Neural cell (in vitro differentiated cells): ENCODE results near the gene NFIA. TPM values are rescaled to one million over a fixed set of nuclear protein-coding genes. Genes with fewer than 3 reads are reported as not detected.
A peak's percentile ranks its signal among the peaks of the same experiment; 100 is the strongest.

ENCODE experiments used
- H2AFZ ChIP-seq: fragments of 200-600, 300-800 bp; sonication (generic), shearing (Covaris generic); 2 replicates; pipeline ENCODE4 v1.6.0; 2014; ENCODE audit warnings: low read depth, mild to moderate bottlenecking, antibody characterized with exemption, low read length, moderate library complexity
- H3F3A ChIP-seq: fragments of 200-600 bp; shearing (Covaris generic); 2 replicates; pipeline ENCODE4 v1.6.1; 2016; ENCODE audit warnings: mild to moderate bottlenecking, moderate library complexity, mixed read lengths, antibody characterized with exemption, low read length; ENCODE audit not compliant: insufficient read depth, poor library complexity, severe bottlenecking
- H3K27ac ChIP-seq: fragments of 200-600, 300-800 bp; sonication (generic), shearing (Covaris generic); 2 replicates; pipeline ENCODE4 v1.5.1; 2014; ENCODE audit warnings: mild to moderate bottlenecking, low read length, moderate library complexity
- H3K27me3 ChIP-seq: fragments of 300-800, 200-600 bp; sonication (generic), shearing (Covaris generic); 2 replicates; pipeline ENCODE4 v1.6.0; 2014; ENCODE audit warnings: mild to moderate bottlenecking, low read depth, low read length, moderate library complexity; ENCODE audit not compliant: insufficient read depth
- H3K36me3 ChIP-seq: fragments of 300-800, 200-600 bp; sonication (generic), shearing (Covaris generic); 2 replicates; pipeline ENCODE4 v1.5.1; 2014; ENCODE audit warnings: mild to moderate bottlenecking, antibody characterized with exemption, low read length, moderate library complexity; ENCODE audit not compliant: insufficient read depth
- H3K4me2 ChIP-seq: fragments of 300-800, 200-600 bp; sonication (generic), shearing (Covaris generic); 2 replicates; pipeline ENCODE4 v1.6.0; 2014; ENCODE audit warnings: mild to moderate bottlenecking, low read length
- H3K4me3 ChIP-seq: fragments of 300-800, 200-600 bp; sonication (generic), shearing (Covaris generic); 2 replicates; pipeline ENCODE4 v1.5.1; 2014; ENCODE audit warnings: mild to moderate bottlenecking, low read length, moderate library complexity
- H3K79me2 ChIP-seq: fragments of 200-600 bp; shearing (Covaris generic); replicated peaks from 2 replicates; pipeline ENCODE4 v1.6.0; 2014; ENCODE audit warnings: mild to moderate bottlenecking, low read length, moderate library complexity; ENCODE audit not compliant: insufficient read depth
- H3K9ac ChIP-seq: fragments of 300-800, 200-600 bp; sonication (generic), shearing (Covaris generic); 2 replicates; pipeline ENCODE4 v1.6.1; 2016; ENCODE audit warnings: mild to moderate bottlenecking, low read length, mixed read lengths
- H3K9me2 ChIP-seq: fragments of 200-600 bp; shearing (Covaris generic); 2 replicates; pipeline ENCODE4 v1.6.1; 2016; ENCODE audit warnings: mild to moderate bottlenecking, low read length, mixed read lengths; ENCODE audit not compliant: insufficient read depth
- H3K9me3 ChIP-seq: fragments of 200-600, 300-800 bp; sonication (generic), shearing (Covaris generic); 2 replicates; pipeline ENCODE4 v1.6.1; 2016; ENCODE audit warnings: mild to moderate bottlenecking, mixed run types, low read length, moderate library complexity, mixed read lengths
- H4K20me1 ChIP-seq: fragments of 200-600 bp; shearing (Covaris generic); 2 replicates; pipeline ENCODE4 v1.6.1; 2016; ENCODE audit warnings: mild to moderate bottlenecking, mixed run types; ENCODE audit not compliant: insufficient read depth
- EP300 ChIP-seq: fragments of 450-650 bp; conservative IDR thresholded peaks from 2 replicates; pipeline ENCODE4 v1.6.1; 2014; ENCODE audit warnings: antibody characterized with exemption, mild to moderate bottlenecking, moderate library complexity; ENCODE audit not compliant: poor library complexity, severe bottlenecking
- EZH2 ChIP-seq: fragments of 200-600, 300-800 bp; shearing (Covaris generic), sonication (generic); IDR thresholded peaks from 2 replicates; pipeline ENCODE4 v1.6.1; 2014; ENCODE audit warnings: antibody characterized with exemption, low read length, borderline replicate concordance, mild to moderate bottlenecking; ENCODE audit not compliant: insufficient read depth, poor library complexity, severe bottlenecking
- POLR2AphosphoS5 ChIP-seq: IDR thresholded peaks from 2 replicates; pipeline ENCODE4 v1.6.1; 2012
- RAD21 ChIP-seq: fragments of 450-650 bp; conservative IDR thresholded peaks from 2 replicates; pipeline ENCODE4 v1.6.1; 2014; ENCODE audit warnings: antibody characterized with exemption, mild to moderate bottlenecking, moderate library complexity
- SMC3 ChIP-seq: fragments of 450-650 bp; conservative IDR thresholded peaks from 2 replicates; pipeline ENCODE4 v1.6.1; 2014; ENCODE audit warnings: antibody characterized with exemption, mild to moderate bottlenecking, moderate library complexity; ENCODE audit not compliant: poor library complexity
- TAF1 ChIP-seq: IDR thresholded peaks from 2 replicates; pipeline ENCODE4 v1.6.1; 2012; ENCODE audit warnings: low read depth
- polyA plus RNA-seq: library from polyadenylated mRNA; depleted of rRNA; stranded (reverse); fragments of >200 nt; gene quantifications from 2 replicates; pipeline ENCODE4 v1.2.3, GENCODE V29; 2014
- TF ChIP-seq, protein P1 (sequence below): IDR thresholded peaks from 2 replicates; pipeline ENCODE4 v1.6.1; 2012; ENCODE audit warnings: borderline replicate concordance

NFIA gene
- polyA plus RNA-seq, 1 donor from 2014 or later: 0.47 TPM

DNA sequence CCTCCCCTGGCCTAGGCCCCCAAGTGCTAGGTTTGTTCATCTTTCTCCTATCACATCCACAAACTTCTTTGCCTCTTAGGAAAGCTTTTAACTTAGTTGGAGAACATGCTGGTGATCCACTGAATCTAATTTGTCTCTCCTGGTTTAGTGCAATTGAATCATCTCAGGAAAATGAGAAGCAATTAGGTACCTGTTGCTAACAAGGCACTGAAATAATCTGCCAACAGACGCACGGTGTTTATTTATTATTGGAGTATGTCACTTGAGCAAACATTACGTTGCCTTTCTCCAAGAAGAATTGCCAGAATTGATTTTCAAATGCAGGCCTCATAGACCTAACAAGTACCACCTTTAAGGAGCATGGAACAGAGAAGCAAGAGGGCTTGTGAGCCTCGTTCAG lies 309.4 kb downstream of the NFIA start:
- no peaks in the 10 kb centered on the region for H4K20me1 ChIP-seq
- H3K36me3 ChIP-seq: no peaks in the 10 kb centered on the region
- no peaks in the 10 kb centered on the region for H3F3A ChIP-seq
- H3K9me3 ChIP-seq: no peaks in the 10 kb centered on the region
- H3K4me3 ChIP-seq: no peak overlapping the region
- H3K27ac ChIP-seq: no peak overlapping the region
- H3K9me2 ChIP-seq: no peaks in the 10 kb centered on the region
- no peaks in the 10 kb centered on the region for H3K79me2 ChIP-seq
- H3K27me3 ChIP-seq: no peaks in the 10 kb centered on the region
- no peak for TF ChIP-seq POLR2AphosphoS5
- no peak for TF ChIP-seq SMC3
- H2AFZ ChIP-seq: no peak overlapping the region
- H3K4me2 ChIP-seq: no peak overlapping the region
- no peak overlapping the region for H3K9ac ChIP-seq

DNA sequence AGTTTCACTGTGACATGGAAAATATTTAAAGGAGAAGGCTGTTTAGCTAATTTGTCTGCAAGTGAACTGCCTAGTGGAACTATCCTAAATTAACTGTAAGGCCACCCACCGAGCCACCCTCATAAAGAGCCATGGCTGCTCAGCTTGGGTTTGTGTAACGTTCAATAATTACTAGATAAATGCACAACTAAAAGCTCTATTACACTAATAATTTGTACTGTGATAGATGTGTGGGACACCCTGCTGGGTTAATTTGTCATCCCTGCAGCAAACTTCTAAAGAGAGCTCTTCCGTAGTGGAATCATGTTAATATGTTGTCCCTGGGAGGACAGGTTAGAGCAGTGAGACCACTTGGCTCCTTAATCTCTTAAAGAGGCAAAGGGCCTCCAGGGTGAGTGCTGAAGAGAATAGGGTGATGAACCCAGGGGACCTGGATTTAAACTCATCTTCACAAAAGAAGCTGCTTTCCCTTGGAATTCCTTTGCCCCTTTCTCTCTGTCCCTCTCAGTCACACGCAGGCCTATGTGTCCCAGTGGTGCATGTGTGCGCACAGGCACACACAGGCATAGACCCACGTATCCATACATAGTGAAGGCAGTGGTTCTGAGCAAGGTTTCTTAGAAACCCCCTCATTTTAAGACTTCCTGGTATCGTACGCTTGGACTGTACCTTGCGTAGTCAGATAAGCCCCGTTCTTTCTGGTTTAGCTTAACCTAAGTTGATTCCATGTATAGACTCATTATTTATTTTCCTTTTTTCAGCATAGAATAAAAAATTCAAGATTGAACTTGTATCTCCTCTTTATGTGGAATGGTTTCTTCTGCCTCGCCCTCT lies 310.3 kb downstream of the NFIA start:
- Histone ChIP-seq H3K79me2 (no peaks in the 10 kb centered on the region), H3K36me3 (no peaks in the 10 kb centered on the region), H2AFZ (no peak overlapping the region), H3K27ac (no peak overlapping the region), H3K9me2 (no peaks in the 10 kb centered on the region), H4K20me1 (no peaks in the 10 kb centered on the region), H3K4me2 (peak overlapping the region; percentile 6), H3K9me3 (no peaks in the 10 kb centered on the region), H3K9ac (no peak overlapping the region), H3K27me3 (no peaks in the 10 kb centered on the region), H3F3A (no peaks in the 10 kb centered on the region), H3K4me3 (no peak overlapping the region)
- TF ChIP-seq EP300: no peak
- no peak for TF ChIP-seq TAF1

DNA sequence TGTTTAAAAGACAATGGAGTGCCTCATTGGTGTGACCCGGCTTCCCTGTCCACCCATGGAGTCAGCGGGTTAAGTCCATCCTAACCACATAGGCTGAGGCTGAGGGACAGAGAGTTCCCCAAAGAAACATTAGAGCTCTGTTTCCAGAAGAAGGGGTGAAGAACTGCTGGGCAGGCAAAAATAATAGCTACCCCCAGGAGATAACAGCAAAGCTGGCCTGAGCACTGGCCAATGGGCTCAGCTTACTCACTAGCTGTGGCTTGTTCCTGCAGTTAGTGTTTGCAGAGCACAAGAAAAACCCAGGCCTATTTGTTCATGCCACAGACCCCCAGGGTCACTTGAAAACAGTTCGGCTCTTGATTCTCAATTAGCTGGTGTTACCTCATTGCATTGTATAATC lies 311.2 kb downstream of the NFIA start:
- Histone ChIP-seq H3F3A (no peaks in the 10 kb centered on the region), H3K9me2 (no peaks in the 10 kb centered on the region), H3K27ac (no peak overlapping the region), H3K4me3 (no peak overlapping the region), H4K20me1 (no peaks in the 10 kb centered on the region), H3K9me3 (no peaks in the 10 kb centered on the region), H3K27me3 (no peaks in the 10 kb centered on the region), H3K9ac (no peak overlapping the region), H2AFZ (no peak overlapping the region), H3K36me3 (no peaks in the 10 kb centered on the region), H3K4me2 (no peak overlapping the region), H3K79me2 (no peaks in the 10 kb centered on the region)
- TF ChIP-seq EZH2: no peak
- no peak for TF ChIP-seq TAF1
- TF ChIP-seq SMC3: no peak
- TF ChIP-seq RAD21: no peak
- TF ChIP-seq EP300: no peak
- TF ChIP-seq, protein P1, sequence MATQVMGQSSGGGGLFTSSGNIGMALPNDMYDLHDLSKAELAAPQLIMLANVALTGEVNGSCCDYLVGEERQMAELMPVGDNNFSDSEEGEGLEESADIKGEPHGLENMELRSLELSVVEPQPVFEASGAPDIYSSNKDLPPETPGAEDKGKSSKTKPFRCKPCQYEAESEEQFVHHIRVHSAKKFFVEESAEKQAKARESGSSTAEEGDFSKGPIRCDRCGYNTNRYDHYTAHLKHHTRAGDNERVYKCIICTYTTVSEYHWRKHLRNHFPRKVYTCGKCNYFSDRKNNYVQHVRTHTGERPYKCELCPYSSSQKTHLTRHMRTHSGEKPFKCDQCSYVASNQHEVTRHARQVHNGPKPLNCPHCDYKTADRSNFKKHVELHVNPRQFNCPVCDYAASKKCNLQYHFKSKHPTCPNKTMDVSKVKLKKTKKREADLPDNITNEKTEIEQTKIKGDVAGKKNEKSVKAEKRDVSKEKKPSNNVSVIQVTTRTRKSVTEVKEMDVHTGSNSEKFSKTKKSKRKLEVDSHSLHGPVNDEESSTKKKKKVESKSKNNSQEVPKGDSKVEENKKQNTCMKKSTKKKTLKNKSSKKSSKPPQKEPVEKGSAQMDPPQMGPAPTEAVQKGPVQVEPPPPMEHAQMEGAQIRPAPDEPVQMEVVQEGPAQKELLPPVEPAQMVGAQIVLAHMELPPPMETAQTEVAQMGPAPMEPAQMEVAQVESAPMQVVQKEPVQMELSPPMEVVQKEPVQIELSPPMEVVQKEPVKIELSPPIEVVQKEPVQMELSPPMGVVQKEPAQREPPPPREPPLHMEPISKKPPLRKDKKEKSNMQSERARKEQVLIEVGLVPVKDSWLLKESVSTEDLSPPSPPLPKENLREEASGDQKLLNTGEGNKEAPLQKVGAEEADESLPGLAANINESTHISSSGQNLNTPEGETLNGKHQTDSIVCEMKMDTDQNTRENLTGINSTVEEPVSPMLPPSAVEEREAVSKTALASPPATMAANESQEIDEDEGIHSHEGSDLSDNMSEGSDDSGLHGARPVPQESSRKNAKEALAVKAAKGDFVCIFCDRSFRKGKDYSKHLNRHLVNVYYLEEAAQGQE: no peak
- TF ChIP-seq POLR2AphosphoS5: no peak
